Suppressor macrophage treated with lipopolysaccharide for 4 hours (primary cell): ENCODE results near the gene OAT.

Experiments used
- DNase-seq: peaks from one replicate; pipeline ENCODE4 v3.0.0-alpha.2; 2020

OAT gene

DNA sequence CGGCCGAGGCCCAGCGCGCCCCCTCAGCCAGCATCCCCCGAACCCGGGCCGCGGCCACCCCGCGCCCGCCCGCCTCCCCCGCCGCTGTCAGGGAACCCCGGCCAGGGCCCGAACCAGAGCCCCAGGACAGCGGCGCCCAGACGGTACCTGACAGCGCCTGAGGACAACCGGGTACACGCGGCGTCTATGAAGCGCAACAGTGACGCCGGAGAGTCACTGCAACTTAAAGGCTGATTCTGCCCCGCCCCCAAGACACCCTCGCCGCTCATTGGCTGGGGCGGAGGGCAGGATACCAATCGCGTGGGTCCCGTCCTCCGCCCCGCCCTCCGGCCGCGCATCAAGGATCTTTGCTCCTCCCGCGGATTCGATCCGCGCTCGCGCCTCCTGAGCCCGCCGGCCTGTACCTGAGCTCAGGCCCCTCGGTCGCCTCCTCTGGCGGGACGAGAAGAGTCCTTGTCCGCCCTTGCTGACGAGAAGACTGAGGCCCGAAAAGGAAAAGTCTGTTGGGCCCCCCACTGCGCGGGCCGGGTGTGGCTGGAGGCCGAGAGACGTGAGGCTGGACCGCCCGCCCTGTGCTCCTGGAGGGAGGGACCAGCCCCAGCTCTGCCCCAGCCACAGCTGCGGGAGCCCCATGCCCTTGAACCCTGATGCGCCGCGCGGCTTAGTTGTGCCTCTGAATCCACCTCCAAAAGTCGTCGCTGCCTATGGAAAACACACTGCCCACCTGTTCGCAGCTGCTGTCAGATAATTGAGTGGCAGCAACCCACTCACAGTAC is at the start of gene OAT:
Gene OAT (minus strand): TSS at position 198 of the 776 bp plus-strand sequence. CDS start 6,752 bp downstream, outside the sequence.
- peak; percentile 97 for DNase-seq

DNA sequence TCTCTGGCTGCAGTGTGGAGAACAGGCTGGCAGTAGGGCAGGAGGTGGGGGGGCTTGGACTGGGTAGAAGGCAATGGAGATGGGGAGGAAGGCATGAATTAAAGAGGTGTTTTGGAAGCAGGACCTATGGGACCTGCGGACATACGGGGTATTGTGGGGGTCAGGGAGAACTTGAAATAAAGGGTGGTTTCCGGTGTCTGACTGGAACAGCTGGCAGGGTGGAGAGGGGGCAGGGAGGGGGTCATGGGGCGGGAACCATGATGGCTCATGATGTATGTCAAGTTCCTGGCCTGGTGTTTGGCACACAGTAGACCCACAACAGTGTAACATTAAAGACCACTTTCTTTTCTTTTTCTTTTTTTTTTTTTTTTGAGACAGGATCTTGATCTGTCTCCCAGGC is 48.4 kb upstream of the OAT start:
- no peak for DNase-seq

DNA sequence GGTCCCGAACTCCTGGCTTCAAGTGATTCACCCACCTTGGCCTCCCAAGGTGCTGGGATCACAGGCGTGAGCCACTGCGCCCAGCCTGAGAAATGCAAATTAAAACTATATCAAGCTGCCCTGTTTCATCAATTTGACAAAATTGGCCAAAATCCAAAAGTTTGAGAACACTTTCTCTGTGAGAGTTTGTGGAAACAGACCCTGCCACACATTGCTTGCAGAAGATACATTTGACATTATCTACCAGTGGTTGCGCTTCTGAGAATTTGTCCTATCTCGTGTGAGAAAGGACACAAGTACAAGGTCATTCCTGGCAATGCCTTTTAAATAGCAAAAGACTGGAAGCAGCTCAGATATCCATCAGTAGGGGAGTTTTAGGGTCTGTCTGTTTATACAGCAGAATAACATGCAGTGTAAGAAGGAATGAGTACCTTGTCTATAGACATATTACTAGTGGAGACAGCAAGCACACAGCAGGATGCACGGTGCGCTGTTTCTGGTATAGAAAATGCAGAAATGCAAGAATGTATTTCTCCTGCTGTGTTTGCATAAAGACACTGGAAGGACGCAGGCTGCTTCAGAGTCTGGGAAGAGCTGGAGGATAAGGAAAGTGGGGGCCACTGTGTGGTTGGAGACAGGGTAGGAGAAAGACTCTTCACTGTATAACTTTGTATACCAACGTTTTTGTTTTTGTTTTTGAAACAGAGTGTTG is 47.2 kb upstream of the OAT start:
- no peak for DNase-seq

DNA sequence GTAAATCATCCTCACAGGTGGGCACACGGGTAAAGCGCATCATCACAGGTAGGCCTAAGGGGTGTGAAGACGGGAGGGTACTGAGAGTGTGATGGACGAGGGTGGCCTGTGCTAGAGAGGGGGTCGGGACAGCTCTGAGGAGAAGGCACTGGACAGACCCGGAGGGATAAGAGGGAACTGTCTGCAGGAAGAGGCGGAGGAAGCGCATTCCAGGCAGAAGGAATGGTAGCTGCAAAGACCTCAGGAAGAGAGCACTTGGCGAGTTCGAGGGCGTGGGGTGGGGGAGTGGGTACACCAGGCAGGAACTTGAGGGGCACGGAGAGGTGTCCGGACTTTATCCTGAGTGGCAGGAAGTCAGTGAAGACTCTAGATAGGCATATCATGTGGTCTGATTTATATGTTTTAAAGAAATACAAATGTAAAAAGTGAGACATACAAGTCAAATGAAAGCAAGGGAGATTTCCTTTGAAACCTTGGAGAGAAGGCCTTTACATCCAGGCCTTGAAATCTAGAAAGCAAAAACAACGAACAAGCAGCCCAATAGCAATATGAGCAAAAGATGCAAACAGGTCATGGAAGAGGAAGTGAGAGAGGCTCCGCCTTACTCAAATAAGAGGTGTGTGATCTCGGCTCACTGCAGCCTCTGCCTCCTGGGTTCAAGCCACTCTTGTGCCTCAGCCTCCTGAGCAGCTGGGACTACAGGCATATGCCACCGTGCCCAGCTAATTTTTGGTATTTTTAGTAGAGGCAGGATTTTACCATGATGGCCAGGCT is 46.5 kb upstream of the OAT start:
- DNase-seq = no peak

DNA sequence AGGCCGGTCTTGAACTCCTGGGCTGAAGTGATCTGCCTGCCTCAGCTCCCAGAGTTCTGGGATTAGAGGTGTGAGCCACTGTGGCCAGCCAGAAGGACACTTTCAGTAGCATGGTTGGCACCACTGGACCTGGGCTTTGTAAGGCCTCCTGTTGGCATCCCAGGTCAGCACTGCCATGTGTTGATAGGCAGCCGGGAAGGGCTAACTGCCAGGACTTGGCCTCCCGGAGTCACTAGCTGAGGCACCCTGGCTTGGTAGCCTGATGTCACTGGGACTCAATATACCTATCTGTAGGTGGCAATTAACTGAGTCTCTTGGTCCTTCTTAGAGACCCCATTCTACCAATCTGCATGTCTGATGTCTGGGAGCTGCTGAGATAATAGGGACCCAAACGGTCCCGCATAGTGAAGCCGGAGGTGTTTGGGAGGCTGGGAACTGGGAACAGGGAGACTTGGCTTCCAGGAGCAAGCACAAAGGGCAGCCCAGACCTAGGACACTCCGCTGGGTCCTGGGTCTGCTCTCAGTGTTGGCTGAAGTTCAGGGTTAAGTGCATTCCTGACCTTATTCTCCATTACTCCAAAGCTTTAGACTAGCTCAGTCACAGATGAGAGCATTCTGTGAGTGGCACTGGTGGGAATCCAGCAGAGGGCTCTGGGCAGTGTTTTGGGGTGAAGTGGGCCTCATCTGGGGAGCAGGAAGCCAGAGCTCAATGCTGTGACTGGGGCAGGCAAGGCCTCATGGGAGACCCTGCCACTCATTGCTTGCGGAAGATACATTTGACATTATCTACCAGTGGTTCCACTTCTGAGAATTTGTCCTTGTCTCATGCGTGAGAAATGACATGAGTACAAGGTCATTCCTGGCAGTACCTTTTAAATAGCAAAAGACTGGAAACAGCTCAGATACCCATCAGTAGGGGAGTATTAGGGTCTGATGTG is 45.6 kb upstream of the OAT start:
- DNase-seq = no peak

DNA sequence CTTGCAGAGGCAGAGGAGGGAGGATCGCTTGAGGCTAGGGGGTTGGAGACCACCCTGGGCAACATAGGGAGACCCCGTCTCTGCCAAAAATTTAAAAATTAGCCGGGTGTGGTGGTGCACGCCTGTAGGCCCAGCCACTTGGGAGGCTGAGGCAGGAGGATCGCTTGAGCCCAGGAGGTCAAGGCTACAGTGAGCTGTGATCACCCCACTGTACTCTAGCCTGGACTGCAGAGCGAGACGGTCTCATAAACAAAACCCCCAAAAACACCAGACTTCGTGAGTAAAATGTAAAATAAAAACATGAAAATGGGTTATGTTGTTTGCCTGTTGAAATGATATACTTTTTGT is 43.6 kb upstream of the OAT start:
- DNase-seq = no peak

DNA sequence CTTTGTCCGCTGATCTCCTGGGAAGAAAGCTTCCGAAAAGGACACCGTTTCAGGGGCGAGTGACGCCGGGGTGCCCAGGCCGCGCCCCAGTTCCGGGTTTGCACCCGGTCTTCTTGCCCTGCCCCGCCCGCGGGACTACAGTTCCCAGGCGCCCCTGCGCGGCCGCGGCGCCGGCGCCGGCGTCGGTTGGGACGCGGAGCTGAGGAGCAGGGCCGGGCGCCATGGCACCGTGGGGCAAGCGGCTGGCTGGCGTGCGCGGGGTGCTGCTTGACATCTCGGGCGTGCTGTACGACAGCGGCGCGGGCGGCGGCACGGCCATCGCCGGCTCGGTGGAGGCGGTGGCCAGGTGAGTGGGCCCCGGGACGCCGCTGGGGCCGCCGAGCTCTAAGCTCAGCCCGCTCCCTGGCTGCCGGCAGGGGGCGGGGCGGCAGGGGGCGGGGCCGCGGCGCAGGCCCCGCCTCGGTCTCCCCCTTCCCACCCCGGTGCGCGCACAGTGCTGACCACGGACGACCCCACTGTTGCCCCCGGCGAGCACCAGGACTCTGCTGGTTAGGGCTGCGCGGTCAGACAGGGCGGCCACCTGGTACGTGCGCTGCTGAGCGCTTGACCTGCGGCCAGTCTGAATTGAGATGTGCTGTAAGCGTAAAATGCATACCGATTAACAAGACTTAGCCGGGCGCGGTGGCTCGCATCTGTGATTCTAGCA is 43.1 kb upstream of the OAT start, which contains the start of gene LHPP:
Gene LHPP (plus strand): TSS at position 182 of the 706 bp plus-strand sequence. CDS start 40 bp downstream, at position 222.
- DNase-seq = peak; percentile 92

DNA sequence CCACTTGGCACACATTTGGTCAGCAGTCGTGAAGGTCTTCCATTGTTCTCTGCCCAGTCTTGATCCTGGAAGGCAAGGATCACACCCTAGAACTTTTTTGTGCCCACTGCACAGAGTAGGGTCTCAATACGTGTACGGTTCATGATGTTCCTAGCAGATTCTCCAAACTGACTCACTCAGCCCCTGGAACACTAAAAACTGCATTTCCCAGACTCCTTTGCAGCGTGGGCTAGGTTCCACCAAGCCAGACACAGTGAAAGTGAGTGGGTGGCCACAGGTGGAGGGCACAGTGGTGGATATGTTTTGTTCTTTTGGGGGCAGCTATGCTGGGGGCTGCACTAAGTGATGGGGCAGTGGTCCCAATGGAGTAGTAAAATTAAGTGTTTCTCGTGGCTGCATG is 41.4 kb upstream of the OAT start:
- DNase-seq = no peak

DNA sequence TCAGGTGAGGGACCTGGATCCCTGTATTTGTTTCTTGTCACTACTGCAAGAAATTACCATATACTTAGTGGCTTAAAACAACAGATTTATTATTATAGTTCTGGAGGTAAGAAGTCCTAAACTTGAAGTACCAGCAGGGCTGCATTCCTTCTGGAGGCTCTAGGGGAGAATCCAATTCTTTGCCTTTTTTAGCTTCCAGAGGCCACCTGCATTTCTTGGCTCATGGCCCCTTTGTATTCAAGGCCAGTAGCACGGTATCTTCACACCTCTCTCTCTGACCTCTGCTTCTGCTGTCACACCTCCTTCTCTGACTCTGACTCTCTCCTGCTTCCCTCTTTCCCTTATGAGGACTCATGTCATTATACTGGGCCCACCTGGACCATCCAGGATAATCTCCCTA is 40.7 kb upstream of the OAT start:
- no peak for DNase-seq

DNA sequence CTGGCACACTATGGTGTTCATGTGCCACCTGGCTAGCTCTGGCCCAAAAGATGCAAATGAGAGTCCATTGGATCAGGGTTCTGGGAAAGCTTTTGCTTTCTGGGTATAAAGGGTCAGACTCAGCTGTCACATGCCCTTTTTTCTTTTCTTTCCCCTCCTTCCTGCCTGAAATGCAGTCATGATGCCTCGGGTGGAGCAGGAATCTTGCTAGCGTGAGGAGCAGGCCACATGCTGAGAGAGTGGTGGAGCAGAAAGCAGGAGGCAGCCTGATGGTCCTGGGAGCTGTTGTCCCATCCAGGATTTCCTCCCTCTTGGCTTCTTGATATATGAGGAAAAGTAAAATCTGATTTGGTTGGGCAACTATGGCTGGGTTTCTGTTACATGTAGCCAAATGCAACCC is 40.2 kb upstream of the OAT start:
- no peak for DNase-seq

DNA sequence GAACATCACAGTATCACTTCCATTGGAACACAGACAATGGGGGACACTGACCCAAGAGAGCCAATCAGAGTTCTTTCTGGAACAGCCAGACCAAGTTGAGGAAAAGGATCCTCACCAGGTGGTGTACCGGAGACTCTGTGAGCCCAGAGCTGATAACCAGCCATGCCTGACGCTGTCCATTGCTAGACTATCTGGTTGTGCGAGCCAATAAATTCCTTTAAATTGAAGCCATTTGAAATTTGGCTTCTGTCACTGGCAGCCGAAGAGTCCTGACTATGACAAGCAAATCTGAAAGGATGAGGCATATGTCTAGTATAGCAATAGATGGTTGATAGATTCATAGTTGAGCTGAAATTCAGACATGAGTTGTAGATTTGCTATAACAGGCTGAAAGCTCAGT is 39.8 kb upstream of the OAT start:
- DNase-seq = no peak

DNA sequence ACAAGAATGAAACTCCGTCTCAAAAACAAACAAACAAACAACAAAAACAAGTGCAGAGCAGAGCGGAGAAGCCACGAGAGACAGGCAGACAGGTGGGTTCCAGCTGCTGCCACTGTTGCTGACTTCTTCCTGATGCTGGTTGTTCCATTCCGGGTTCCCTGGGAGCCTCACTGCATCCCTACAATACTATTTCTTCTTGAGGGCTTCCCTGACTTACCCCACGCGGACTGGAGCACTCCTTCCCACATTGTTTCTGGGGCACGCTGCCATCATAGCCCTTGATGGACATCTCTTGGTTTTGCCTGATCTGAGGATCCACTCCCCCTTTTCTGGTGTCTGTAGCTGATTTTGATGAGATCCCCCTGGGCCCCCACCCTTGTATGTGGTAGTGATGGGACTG is 36.7 kb upstream of the OAT start:
- DNase-seq = no peak

DNA sequence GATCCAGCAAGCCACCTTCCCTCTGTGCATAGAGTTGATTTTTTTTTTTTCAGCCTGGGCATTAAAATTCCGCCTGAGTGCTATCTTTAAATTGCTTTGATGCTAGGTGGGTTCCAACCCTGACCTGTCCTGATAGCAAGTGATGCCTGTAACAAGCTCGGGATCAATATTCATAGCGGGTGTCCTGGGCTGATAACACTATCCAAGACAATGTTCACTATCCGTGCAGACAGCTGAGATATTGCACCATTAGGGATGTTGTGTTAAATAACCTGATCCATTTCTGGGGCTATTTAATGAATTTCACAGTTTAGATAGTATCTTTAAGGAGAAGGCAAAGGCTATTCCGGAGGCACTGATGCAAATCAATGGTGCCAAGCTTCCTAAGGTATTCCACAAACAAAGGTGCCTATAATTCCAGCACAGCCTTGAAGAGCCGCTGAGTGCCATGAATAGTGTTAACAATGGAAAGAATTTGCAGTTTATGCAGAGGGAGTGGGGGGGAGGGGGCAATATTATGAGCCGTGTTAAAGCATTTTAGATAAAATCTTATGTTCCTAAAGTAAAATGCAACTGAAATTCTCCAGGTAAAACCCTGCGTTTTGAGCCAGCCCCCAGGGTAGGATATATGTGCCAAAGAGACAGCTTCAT is 35.4 kb upstream of the OAT start:
- no peak for DNase-seq

DNA sequence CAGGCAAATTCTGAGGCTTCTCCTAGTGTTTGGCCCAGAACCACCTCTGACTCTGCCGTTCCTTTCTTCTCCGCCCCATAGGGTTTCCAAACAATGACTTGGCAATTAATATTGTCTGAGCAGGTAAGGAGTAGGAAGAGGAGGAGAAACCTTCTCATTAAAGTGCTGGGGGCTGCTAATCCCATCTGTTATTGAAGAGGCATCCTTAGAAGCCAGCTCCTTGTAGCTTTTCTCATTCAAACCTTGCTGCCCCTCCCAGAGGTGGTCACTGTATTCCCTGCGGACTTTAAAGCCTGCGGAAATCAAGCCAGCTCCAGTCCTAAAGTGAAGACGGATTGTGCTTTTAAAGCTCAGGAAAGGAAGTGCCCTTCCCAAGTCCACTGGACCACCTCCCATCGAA is 32.6 kb upstream of the OAT start:
- no peak for DNase-seq

DNA sequence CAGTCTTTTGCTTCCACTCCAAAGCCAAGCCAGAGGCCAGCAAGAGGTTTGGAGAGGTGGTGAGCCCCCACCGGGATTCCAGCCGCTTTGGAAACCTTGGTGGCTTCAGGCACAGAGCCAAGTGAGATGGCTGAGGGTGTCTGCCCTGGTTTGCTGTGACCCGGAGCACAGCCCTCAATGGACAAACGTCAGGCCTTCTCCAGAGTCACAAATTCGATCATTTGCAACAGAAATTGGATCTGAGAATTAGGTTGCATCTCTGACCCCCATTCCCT is 32.0 kb upstream of the OAT start:
- no peak for DNase-seq

DNA sequence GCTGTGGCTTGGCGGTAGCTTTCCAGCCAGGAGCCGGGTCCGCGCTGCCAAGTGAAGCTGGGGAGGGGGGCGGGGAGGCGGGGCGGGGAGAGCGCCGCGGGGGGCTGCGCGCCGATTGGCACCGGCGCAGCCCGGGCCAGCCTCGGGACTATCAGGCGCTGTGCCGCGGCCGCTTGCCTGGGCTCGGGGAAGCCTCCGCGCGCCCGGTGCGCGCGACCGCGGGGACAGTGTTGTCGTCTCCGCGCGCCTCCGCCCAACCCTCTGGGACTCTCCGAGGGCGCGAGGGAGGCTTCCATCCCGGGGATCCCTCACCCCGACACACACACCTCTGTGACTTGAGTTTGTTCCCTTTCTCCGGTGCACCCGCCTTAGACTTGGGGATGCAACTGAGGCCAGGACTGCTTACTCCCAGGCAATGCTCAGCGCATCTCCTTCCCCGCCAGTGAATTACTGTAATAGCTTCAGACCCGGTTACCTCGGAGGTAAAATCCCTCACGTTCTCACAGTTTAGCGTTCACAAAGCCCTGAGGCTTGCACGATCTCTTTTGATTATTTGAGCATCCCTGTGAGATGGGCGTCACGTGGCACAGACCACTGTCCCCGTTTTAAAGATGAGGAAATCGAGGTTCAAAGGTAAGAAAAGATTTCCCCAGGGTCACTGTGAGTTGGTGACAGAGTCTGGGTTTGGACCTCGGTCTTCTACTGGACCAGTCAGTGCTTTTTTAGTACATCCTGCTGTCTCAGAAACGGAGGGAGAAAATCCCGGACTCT is 31.5 kb upstream of the OAT start, which contains the start of gene NKX1-2:
Gene NKX1-2 (minus strand): TSS at position 24 of the 771 bp plus-strand sequence. CDS start 92 bp downstream, outside the sequence.
- DNase-seq = no peak

DNA sequence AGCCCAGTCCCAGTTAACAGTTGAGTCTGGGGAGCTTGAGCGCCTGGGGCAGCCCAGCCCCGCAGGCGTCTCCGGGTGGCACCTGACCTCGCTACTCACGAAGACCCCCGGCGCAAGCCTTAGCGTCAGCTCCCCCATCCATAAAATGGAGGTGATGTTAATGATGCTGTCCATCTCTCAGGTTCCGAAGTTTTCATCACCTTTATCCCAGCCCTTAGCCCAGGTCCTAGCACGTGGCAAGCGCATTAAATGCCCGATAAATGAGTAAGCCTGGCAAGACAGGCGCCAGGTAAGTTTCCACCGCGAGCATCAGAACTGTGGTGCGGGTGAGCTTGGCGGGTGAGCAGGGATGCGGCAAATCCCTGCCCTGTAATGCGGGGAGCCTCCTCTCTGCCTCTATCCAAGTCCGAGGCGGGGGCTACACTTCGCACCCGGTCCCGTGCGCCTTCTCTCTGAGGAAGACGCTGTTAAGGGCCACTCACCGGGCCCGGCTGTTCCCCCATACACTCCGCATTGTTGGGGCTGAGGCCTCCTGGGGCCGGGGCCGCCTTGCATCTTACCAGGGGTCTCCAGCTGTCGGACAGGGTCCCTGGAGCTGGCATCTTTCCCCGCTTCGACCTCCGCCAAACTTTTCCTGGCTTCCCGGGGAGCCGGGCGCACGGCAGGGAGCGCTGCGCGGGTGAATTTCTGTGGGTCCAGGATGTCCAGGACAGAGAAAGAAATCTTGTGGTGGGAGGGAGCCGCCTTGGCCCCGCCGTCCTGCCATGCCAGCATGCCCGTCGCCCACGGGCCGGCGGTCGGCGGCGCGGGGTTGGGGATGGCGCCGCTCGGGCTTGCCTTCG is 30.7 kb upstream of the OAT start:
- DNase-seq = no peak

DNA sequence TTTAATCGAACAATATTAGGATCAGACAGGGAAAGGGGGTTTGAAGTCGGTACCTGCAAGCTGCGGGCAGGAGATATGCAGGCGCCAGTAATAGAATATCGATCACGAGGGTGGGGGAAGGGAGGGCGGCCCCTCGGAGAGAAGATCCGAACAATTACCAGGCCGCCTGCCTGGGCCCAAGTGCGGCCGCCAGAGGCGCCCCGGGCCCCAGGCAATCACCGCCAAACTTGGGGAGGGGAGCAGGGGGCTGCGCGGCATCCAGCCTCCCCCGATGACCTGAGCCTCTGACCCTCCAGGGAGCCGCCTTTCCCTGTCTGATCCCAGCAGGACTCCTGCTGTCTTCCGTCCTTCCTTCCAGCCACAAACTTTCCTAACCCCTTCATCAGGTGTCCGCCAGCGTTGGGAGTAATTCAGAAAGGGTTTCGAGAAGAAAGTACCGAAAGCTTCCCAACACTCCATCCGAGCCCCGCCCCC is 30.0 kb upstream of the OAT start:
- no peak for DNase-seq

DNA sequence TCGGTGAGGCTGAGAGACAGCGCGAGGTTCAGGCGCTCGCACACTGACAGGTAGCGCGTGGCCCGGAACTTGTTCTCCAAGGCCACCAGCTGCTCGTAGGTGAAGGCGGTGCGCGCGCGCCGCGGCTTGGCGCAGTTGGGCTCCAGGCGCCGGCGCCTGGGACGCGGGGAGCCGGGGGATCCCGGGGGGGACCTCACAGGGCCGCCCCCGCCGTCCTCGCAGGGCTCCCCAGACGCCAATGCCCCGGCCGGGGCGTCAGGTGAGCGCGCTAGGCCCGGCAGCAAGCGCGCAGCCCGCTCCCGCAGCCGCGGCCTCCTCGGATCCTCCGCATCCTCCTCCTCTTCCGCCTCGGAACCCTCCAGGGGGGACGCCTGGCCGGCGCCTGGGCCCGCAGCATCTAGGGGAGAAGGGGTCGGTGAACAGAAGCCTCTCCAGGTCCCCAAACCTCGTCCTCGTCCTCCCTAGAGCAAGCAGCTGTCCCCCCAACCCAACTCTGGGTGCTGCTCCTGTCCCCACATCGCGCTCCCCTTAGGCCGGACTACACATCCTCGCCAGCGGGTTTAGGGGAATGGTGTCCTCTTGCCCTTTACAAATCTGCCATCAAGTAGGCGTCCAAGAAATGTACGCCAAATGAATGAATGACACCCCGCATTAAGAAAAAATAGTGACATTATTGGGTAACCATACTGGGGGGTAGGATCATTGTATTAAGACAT is 29.2 kb upstream of the OAT start:
- DNase-seq = no peak
